HL-60/S4 (cell line): Measurements from ENCODE around the gene CEACAM6.

Experiments used
- in situ Hi-C: fragments of 300-500 bp; cut with MboI; formaldehyde crosslinking; loops from 2 replicates; pipeline ENCODE4 v1.14.3; 2022; ENCODE audit warnings: low sequenced_read_pairs

The CEACAM6 gene

GRCh38 chr19:41795031-41795461, 39.7 kb downstream of the CEACAM6 start:
- in situ Hi-C loops, result no loop called here

- in situ Hi-C loops, result no loop called here
Measured at GRCh38 chr19:41796362-41796761, 41.0 kb downstream of the CEACAM6 start, which contains the start of gene CEACAM3. CEACAM3 (plus strand) TSS chr19:41796587; CDS start chr19:41796678, 91 bp downstream.

DNA sequence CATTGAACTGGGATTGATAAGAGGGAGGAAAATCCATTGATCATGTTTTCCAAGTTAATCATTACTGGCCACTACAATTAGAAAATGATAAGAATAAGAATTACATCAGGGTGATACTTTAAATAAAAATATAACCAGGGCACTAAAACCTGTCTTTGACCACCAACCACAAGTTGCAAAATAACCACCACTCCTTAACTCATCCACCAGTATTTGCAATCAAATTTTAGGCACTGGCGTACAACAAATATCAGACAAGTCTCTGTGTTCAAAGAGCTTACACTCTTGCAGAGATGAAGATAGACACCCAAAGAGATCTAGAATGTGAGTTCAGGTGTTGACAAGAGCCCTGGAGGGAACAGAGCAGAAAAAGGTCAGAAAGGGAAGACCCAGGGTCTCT, 41.6 kb downstream of the CEACAM6 start:
- in situ Hi-C loops, result no loop called here

- in situ Hi-C loops, result no loop called here
Measured at GRCh38 chr19:41799444-41800000, 44.2 kb downstream of the CEACAM6 start.

- in situ Hi-C loops, result no loop called here
Measured at GRCh38 chr19:41801031-41801430, 45.7 kb downstream of the CEACAM6 start.

DNA sequence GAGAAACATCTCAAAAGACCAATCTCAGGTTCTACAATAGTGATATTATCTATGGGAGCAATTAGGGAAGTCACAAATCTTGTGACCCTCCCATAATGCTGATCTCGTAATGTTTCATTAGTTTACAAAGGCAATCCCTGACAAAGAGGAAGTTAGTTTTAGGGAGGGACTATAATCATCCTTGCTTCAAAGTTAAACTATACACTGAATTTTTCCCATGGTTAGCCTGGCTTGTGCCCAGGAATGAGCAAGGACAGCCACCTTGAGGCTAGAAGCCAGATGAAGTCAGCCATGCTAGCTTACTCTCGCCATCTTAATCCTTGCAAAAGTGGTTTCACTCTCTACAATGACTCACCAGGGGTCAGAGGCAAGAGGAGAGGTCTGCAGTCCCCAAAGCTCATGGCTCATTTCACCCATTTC, 46.5 kb downstream of the CEACAM6 start:
- in situ Hi-C loops, result no loop called here

DNA sequence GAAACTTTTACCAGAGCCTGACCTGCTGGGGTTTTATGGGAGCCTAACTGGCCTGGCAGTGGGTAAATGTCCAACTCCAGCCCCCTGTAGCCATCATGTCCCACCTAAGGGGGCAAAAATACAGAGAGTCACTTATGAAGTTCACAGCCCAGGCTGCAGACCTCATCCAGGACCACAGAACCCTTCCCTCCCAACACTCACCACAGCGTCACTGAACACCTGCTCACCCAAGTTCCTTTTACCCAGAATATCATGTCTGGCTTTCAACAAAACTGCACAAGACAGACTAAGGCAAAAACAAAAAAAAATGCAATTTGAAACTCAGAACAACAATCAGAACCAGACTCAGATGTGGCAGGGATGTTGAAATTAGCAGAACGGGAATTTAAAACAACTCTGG, 47.4 kb downstream of the CEACAM6 start:
- in situ Hi-C loops, result no loop called here

DNA sequence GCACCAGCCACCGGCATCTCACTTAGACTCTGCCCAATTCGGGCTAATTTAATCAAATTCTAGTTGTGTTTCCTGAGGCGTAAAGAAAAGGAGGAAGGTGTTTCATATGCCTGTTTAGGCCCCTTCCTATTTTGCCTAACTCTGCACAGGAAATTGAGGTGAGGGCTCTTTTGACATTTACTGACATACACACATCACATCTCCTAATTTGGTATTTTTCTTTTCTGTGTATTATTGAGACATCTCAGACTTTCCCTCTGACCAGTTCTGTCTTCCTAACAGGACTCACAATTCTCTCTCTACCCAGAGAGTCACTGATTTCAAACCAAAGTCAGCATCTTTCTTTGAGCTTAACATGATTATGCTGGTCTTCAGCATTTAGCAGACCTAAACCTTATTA, 49.0 kb downstream of the CEACAM6 start:
- in situ Hi-C loops, result no loop called here

DNA sequence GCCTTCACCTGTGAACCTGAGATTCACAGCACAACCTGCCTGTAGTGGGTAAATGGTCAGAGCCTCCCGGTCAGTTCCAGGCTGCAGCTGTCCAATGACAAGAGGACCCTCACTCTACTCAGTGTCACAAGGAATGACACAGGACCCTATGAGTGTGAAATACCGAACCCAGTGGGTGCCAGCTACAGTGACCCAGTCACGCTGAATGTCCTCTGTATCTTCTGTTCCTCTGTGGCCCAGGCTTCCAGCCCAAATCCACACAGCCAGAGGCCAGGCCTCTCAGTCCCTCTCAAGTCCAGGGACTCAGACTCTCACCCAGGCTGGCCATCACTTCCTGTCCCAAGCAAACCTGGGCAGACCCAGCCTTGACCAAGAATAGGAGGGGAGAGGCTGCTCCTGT, 51.8 kb downstream of the CEACAM6 start:
- in situ Hi-C loops, result no loop called here

- in situ Hi-C loops, result no loop called here
Measured at GRCh38 chr19:41808663-41809566, 53.6 kb downstream of the CEACAM6 start.

DNA sequence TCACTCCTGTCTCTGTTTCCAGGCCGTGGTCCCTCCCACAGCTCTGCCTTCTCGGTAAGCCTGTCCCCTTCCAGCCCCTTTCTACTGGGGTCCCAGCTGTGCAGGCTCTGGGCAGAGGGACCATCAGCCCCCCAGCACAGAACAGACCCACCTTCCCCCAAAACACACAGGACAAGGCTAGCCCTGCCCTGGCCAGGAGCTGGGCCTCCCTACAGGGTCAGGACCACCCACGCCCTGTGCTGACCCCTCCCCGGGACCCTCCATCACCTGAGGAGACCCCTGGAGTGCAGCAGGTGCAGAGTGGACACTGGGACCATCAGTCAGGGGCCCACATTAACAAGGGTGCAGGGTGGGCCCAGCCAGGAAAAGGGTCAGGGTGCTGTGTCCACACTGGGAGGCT, 55.0 kb downstream of the CEACAM6 start:
- in situ Hi-C loops, result no loop called here

DNA sequence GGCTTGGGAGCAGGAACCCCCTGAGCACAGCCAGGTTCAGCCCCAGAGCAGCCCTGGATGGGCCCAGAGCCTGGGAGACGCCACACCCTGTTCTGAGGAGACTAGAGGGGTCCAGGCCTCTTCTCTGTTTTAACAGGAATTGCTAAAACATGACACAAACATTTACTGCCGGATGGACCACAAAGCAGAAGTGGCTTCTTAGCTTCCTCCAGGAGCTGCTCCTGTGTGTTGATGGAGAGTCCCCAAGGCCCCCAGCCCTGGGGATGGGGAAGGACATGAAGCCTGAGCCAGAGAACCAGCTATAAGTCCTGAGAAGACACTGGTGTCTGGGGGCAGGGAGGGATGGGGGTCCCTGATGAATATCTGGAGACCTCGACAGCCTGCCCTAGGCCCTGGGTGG, 55.7 kb downstream of the CEACAM6 start:
- in situ Hi-C loops, result no loop called here

DNA sequence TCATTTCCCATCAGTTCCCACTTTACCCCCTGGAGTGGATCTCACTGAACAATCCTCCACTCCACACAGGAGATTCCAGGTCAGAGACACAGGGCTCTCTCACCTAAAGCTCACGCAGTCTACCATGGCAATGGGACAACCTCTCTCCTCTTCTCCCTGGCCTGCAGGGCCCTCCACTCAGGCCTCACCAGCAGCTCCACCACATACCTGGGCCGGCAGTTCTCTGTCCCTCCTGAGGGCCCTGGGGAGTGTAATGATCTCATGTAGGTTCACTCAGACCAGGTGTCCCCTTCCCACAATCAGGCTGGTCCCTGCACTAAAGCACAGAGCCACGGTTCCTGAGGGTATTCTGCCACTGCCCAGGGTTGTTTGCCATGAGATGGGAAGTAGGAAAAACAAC, 56.7 kb downstream of the CEACAM6 start:
- in situ Hi-C loops, result no loop called here

DNA sequence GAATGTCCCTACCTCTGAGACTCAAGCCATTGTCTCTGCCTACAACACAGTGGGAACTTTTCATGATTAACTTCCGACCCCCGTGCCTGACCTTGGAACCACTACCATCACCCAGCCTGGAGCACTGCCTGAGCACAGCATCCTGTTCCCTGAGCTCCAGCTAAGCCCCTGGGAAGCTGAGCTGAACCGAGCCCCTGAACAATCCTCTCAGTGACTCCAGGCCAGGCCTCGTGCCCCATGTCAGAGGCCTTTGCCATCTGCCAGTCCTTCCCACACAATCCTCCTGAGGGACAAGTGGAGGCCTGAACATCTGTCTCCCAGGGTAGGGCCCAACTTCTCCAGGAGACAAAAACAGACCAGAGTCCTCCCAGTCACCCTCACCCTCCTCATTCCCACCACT, 58.6 kb downstream of the CEACAM6 start:
- in situ Hi-C loops, result no loop called here

- in situ Hi-C loops, result no loop called here
Measured at GRCh38 chr19:41815301-41815700, 60.0 kb downstream of the CEACAM6 start.

GRCh38 chr19:41816761-41817160, 61.4 kb downstream of the CEACAM6 start:
- in situ Hi-C loops, result no loop called here

DNA sequence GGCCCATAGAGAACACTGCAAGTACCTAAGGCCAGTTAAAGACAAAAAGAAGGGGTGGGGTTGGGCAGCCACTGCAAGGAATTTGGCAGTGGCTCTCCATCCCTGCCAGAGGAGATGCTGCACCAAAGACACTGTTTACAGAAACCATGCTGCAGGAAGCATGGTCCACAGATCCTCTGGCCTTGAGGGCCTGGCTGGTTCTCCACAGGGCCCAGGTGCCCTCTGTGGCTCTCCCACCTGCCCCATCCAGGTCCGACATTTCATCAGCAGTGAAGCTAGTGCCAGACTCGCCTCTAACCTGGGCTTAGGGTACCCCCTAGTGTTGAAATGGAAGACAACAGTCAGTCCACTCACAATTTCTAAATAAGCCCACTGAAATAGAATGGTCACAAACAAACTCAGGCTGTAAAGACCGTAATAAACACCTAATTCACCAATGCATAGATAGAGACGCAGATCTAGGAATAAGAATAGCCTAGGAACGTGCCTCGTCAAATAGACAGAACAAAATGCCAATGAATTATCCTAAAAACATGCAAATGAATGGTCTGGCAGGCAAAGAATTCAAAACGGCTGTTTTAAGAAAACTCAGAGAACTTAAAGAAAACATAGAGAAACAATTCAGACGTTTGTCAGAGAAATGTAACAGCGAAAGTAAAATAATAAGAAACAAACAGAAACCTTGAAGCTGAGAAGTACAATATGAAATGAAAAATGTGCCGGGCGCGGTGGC, 65.8 kb downstream of the CEACAM6 start:
- in situ Hi-C loops, result no loop called here
